CD4-positive, alpha-beta memory T cell (primary cell): ENCODE measurements around the gene RPA1. TPM values are rescaled to one million over a fixed set of nuclear protein-coding genes. Genes with fewer than 3 reads are reported as not detected.
A peak's percentile ranks its signal among the peaks of the same experiment; 100 is the strongest.

Experiments used
- CTCF ChIA-PET: fragments of 350-600 bp; sonication (Branson Sonifier 250); formaldehyde crosslinking; loops from one replicate; lab custom pipeline; 2021; ENCODE audit warnings: inconsistent platforms; ENCODE audit not compliant: partially characterized antibody; lab: Charles Lee
- POLR2A ChIA-PET: fragments of 350-600 bp; sonication (Branson Sonifier 250); formaldehyde crosslinking; loops from one replicate; lab custom pipeline; 2021; ENCODE audit not compliant: partially characterized antibody; lab: Charles Lee
- DNase-seq, 5 donors: peaks; one replicate each; pipeline versions ENCODE4 v3.0.0 to v3.0.0-alpha.2; 2020 to 2022; ENCODE audit warnings: mixed read lengths in 1 of 5
- H3K27ac ChIP-seq: one replicate; pipeline ENCODE4 v1.7.0; 2013; ENCODE audit warnings: low read depth, low read length
- H3K27me3 ChIP-seq: 2 replicates; pipeline ENCODE4 v1.7.0; 2013; ENCODE audit warnings: mild to moderate bottlenecking, low read length, moderate library complexity; ENCODE audit not compliant: insufficient read depth
- H3K36me3 ChIP-seq: 2 replicates; pipeline ENCODE4 v1.7.0; 2013; ENCODE audit warnings: mild to moderate bottlenecking, low read length, moderate library complexity; ENCODE audit not compliant: insufficient read depth
- H3K4me1 ChIP-seq: 2 replicates; pipeline ENCODE4 v1.7.0; 2013; ENCODE audit warnings: mild to moderate bottlenecking, low read length, moderate library complexity; ENCODE audit not compliant: insufficient read depth
- H3K4me3 ChIP-seq, 2 donors: one replicate each; pipeline ENCODE4 v1.7.0; 2013; ENCODE audit warnings: low read length in 2 of 2, mild to moderate bottlenecking in 1 of 2
- H3K9me3 ChIP-seq, 2 donors: one replicate each; pipeline ENCODE4 v1.7.0; 2013; ENCODE audit warnings: low read length in 2 of 2, control low read depth in 1 of 2; ENCODE audit not compliant: control insufficient read depth in 1 of 2
- H3K27ac Mint-ChIP-seq, 7 donors: one replicate each; pipeline ENCODE4 v1.8.0; 2020 to 2021; ENCODE audit warnings: mixed read lengths in 7 of 7, mild to moderate bottlenecking in 6 of 7, inconsistent platforms in 3 of 7, moderate library complexity in 3 of 7
- H3K27me3 Mint-ChIP-seq, 2 donors: one replicate each; pipeline ENCODE4 v1.8.0; 2020 to 2021; ENCODE audit warnings: mixed read lengths in 2 of 2
- H3K36me3 Mint-ChIP-seq, 2 donors: one replicate each; pipeline ENCODE4 v1.8.0; 2020 to 2021; ENCODE audit warnings: mixed read lengths in 2 of 2, inconsistent platforms in 1 of 2, mild to moderate bottlenecking in 1 of 2
- H3K4me1 Mint-ChIP-seq, 4 donors: one replicate each; pipeline ENCODE4 v1.8.0; 2020 to 2021; ENCODE audit warnings: mixed read lengths in 4 of 4, mild to moderate bottlenecking in 1 of 4
- H3K4me3 Mint-ChIP-seq, 8 donors: one replicate each; pipeline ENCODE4 v1.8.0; 2020 to 2021; ENCODE audit warnings: mixed read lengths in 8 of 8, mild to moderate bottlenecking in 7 of 8, moderate library complexity in 6 of 8, inconsistent platforms in 3 of 8
- H3K9me3 Mint-ChIP-seq, 8 donors: one replicate each; pipeline ENCODE4 v1.8.0; 2020 to 2021; ENCODE audit warnings: mixed read lengths in 8 of 8, mild to moderate bottlenecking in 5 of 8, inconsistent platforms in 3 of 8, moderate library complexity in 1 of 8
- intact Hi-C: fragments of 100-400 bp; cut with micrococcal nuclease; formaldehyde crosslinking; loops from one replicate; pipeline ENCODE4 v1.15.1; 2023
- polyA plus RNA-seq, 2 donors: library from polyadenylated mRNA; unstranded; fragments of 300-500 nt; fragmentation: Illumina TruSeq; gene quantifications; one replicate each; pipeline ENCODE4 v1.2.3, GENCODE V29; 2021
- total RNA-seq, 2 experiments: library from RNA; stranded (reverse); gene quantifications; one replicate each; pipeline ENCODE4 v1.2.3, GENCODE V29; 2021

RPA1 gene
- total and polyA plus RNA-seq, 4 experiments from 2014 or later = 95.4 to 119 (median 107) TPM

DNA sequence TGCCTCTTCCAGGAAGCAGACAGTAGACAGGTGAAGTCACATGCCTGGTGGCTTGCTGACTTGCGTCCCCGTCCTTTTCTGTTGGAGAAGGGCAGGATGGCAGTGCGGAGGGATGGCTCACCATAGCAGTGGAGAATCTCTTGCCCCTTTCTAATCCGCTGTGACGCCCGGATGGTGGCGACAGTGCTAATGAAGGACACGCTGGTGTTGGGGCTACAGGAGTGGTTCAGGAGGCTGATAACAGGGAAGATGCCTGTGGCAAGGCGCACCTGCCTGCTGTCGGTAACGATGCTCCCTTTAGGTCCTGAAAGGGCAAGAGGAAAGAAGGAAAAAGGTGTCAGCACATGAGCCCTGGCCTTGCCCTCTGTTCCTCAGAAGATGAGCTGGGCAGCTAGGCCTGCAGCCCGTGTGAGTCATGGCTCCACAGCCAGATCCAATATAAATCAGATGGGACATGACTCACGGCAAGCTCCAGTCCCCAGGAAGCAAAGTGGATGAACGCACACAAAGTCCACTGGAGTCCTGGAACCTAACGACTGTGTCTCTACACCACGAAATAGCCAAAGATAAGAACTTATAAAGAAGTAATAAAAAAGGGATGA, 42.4 kb upstream of the RPA1 start:
- Mint-ChIP-seq H3K36me3 (peaks cover 42 to 45% of the 10 kb centered on the region in 2 donors), H3K27me3 (no peaks in the 10 kb centered on the region), H3K27ac (peak overlapping the region in 2 of 7 donors; percentile 42 to 83), H3K4me1 (peaks cover 0 to 10% (median 2%) of the 10 kb centered on the region in 4 donors), H3K4me3 (no peak overlapping the region), H3K9me3 (no peaks in the 10 kb centered on the region)
- intact Hi-C loops = no loop called here
- Histone ChIP-seq H3K4me1 (no peaks in the 10 kb centered on the region), H3K9me3 (no peaks in the 10 kb centered on the region), H3K27ac (no peak overlapping the region), H3K36me3 (peaks cover 25% of the 10 kb centered on the region), H3K4me3 (no peak overlapping the region), H3K27me3 (no peaks in the 10 kb centered on the region)
- no peak for DNase-seq
- ChIA-PET POLR2A (no interaction called here), CTCF (interaction anchor here (1.1 to 7.5 kb wide), 4 partner anchors 9 to 118 kb away, joined by 3 to 161 read pairs (median 4); no protein-coding TSS in a partner anchor)

DNA sequence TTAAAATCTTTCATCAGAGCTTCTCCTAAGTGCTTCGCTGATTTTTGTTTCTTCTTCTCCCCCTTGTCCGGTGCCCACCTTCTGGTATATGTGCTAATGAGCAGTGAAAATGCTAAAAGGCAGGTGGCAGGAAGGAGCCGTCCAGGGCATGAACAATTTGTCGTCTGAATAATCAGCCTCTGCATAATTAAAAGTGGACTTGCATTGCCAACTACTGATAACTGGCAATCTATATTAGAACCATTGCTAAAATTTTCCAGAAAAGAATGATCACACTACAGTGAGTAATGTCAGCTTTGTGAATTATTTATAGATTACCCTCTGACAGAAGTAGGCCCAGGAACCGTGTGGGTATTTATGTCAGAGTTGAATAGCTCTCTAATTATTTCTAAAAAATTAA, 39.9 kb upstream of the RPA1 start:
- Histone ChIP-seq H3K4me1 (no peaks in the 10 kb centered on the region), H3K36me3 (peaks cover 19% of the 10 kb centered on the region), H3K27ac (no peak overlapping the region), H3K4me3 (no peak overlapping the region), H3K9me3 (no peaks in the 10 kb centered on the region), H3K27me3 (no peaks in the 10 kb centered on the region)
- H3K4me3 Mint-ChIP-seq = no peak overlapping the region
- ChIA-PET CTCF (no interaction called here), POLR2A (no interaction called here)
- peaks cover 0 to 7% (median under 1%) of the 10 kb centered on the region in 4 donors for H3K4me1 Mint-ChIP-seq
- no peak overlapping the region for H3K27ac Mint-ChIP-seq
- H3K27me3 Mint-ChIP-seq = no peaks in the 10 kb centered on the region
- peaks cover 21 to 25% of the 10 kb centered on the region in 2 donors for H3K36me3 Mint-ChIP-seq
- intact Hi-C loops = no loop called here
- DNase-seq = no peak
- no peaks in the 10 kb centered on the region for H3K9me3 Mint-ChIP-seq

DNA sequence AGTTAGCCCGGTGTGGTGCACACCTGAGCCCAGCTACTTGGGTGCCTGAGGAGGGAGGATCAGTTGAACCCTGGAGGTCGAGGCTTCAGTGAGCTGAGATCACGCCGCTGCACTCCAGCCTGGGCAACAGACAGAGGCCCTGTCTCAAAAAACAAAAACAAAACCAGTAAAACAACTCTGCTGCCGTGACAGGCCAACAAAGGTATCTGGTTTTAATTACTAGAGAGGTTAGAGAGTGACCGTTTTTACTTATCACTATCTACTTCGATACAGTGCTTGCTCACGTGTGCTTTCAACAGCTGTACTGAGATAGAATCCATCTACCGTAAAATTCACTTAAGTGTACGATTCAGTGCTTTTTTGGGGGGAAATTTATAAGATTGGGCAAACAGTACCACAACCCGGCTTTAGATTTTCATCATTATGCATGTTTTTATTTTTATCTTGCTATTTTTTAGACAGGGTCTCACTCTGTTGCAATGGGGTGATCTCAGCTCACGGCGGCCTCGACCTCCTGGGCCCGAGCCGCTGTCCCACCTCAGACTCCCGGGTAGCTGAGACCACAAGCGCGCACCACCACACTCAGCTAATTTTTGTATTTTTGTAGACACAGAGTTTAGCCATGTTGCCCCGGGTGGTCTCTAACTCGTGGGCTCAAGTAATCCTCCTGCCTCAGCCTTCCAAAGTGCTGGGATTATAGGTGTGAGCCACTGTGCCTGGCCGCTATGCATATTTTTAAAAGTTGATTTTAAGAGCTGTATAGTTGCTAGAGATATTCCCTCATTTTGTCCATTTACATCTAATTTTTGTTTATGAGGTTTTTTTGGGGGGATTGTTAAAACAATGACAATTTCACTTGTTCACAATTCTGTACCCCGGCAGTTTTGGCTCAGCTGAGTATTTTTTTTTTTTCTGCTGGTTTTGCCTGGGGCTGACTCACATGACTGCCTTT, 37.0 kb upstream of the RPA1 start:
- Mint-ChIP-seq H3K27me3 (no peaks in the 10 kb centered on the region), H3K36me3 (peaks cover 10 to 12% of the 10 kb centered on the region in 2 donors), H3K27ac (peak overlapping the region in 2 of 7 donors; percentile 43 to 61), H3K9me3 (peaks cover 0 to 2% (median 0%) of the 10 kb centered on the region in 8 donors), H3K4me1 (peaks cover 0 to 18% (median 9%) of the 10 kb centered on the region in 4 donors), H3K4me3 (no peak overlapping the region)
- ChIA-PET POLR2A (interaction anchor here (0.8 to 1.3 kb wide), 2 partner anchors 23 to 77 kb away, joined by 3 to 4 read pairs; no protein-coding TSS in a partner anchor), CTCF (interaction anchor here (1.0 to 1.7 kb wide), 2 partner anchors 9 to 73 kb away, joined by 4 to 6 read pairs; no protein-coding TSS in a partner anchor)
- H3K36me3 ChIP-seq = no peaks in the 10 kb centered on the region
- no peak for DNase-seq
- H3K27me3 ChIP-seq = no peaks in the 10 kb centered on the region
- intact Hi-C loops = no loop called here
- no peaks in the 10 kb centered on the region for H3K4me1 ChIP-seq
- H3K27ac ChIP-seq = no peak overlapping the region
- H3K4me3 ChIP-seq = no peak overlapping the region
- H3K9me3 ChIP-seq = no peaks in the 10 kb centered on the region

DNA sequence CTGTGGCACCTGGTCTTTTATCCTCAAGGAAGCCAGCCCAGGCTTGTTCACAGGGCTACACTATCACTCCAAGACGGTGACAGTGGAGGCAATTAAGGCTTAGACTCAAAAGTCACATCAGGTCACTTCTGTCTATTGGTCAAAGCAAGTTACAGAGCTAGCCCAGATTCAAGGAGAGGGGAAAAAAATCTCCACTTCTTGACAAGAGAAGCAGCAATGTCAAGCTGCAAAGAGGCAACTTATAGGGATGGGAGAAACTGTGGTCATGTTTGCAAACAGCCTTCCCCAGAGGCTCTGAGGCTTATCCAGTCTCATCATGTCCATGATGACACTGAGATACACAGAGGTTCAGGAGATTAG, 36.4 kb upstream of the RPA1 start:
- POLR2A ChIA-PET = interaction anchor here (0.6 to 1.3 kb wide), 2 partner anchors 77 to 116 kb away, joined by 3 to 4 read pairs; no protein-coding TSS in a partner anchor
- no peak for DNase-seq
- intact Hi-C loops = no loop called here
- H3K36me3 ChIP-seq = no peaks in the 10 kb centered on the region
- H3K4me3 ChIP-seq = no peak overlapping the region
- peaks cover 0 to 2% (median 0%) of the 10 kb centered on the region in 8 donors for H3K9me3 Mint-ChIP-seq
- no peak overlapping the region for H3K27ac Mint-ChIP-seq
- H3K9me3 ChIP-seq = no peaks in the 10 kb centered on the region
- no peak overlapping the region for H3K4me3 Mint-ChIP-seq
- no peak overlapping the region for H3K27ac ChIP-seq
- no peaks in the 10 kb centered on the region for H3K27me3 ChIP-seq
- H3K4me1 ChIP-seq = no peaks in the 10 kb centered on the region
- CTCF ChIA-PET = interaction anchor here (1.0 to 1.7 kb wide), 2 partner anchors 9 to 72 kb away, joined by 4 to 6 read pairs; no protein-coding TSS in a partner anchor
- H3K27me3 Mint-ChIP-seq = no peaks in the 10 kb centered on the region
- H3K36me3 Mint-ChIP-seq = peaks cover 10 to 12% of the 10 kb centered on the region in 2 donors
- peaks cover 0 to 18% (median 9%) of the 10 kb centered on the region in 4 donors for H3K4me1 Mint-ChIP-seq

DNA sequence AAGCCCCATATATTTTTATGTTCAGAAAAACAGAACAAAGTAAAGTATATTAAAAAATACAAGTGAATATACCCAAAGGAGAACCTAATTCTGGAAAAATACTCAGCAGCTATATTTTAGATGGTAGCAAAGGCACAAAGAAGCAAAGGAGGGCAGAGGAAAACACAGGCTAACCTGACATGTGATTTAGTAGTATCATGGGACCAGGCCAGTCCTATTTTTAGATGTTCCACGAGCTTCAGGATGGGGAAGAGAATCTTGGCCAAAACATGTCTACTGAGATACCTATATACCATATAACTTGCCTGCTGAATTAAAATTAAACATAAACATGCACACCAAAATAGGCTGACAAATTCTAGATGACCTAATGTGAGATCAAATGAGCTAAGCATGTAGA, 33.0 kb upstream of the RPA1 start:
- H3K4me1 Mint-ChIP-seq = peaks cover 0 to 18% (median 8%) of the 10 kb centered on the region in 4 donors
- no peak overlapping the region for H3K4me3 ChIP-seq
- no peaks in the 10 kb centered on the region for H3K27me3 Mint-ChIP-seq
- H3K27ac Mint-ChIP-seq = peak overlapping the region in 1 of 7 donors; percentile 23
- peaks cover 12% of the 10 kb centered on the region for H3K36me3 ChIP-seq
- intact Hi-C loops = no loop called here
- CTCF ChIA-PET = interaction anchor here (1.1 to 1.9 kb wide), 4 partner anchors 10 to 76 kb away, joined by 5 read pairs; no protein-coding TSS in a partner anchor
- POLR2A ChIA-PET = interaction anchor here (0.6 kb wide), 2 partner anchors 27 to 846 kb away, joined by 3 to 4 read pairs; no protein-coding TSS in a partner anchor
- H3K4me1 ChIP-seq = no peaks in the 10 kb centered on the region
- no peaks in the 10 kb centered on the region for H3K27me3 ChIP-seq
- H3K4me3 Mint-ChIP-seq = no peak overlapping the region
- H3K27ac ChIP-seq = no peak overlapping the region
- H3K9me3 Mint-ChIP-seq = peaks cover 0 to 2% (median 0%) of the 10 kb centered on the region in 8 donors
- DNase-seq = no peak
- H3K36me3 Mint-ChIP-seq = peaks cover 15 to 22% of the 10 kb centered on the region in 2 donors
- no peaks in the 10 kb centered on the region for H3K9me3 ChIP-seq

DNA sequence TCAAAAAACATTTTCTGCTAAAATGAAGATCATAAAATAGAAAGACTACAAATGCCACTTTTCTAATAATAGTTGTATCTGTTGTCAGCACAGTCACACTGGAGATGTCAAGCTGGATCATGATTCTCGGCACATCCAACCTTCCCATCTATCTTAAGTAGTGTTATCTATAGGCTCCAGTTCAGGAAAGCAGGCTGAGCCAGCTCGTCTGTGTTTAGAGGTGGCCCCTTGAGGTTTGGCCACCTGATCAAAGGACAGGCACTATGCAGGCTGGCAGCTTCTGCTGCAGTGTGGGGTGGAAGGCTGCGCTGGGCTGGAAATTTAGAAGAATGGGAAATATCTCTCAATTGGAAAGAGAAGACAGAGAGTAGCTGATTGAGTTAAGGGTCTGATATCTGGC, 32.5 kb upstream of the RPA1 start:
- Histone ChIP-seq H3K27me3 (no peaks in the 10 kb centered on the region), H3K27ac (no peak overlapping the region), H3K9me3 (no peaks in the 10 kb centered on the region), H3K4me1 (no peaks in the 10 kb centered on the region), H3K36me3 (peaks cover 12% of the 10 kb centered on the region), H3K4me3 (no peak overlapping the region)
- Mint-ChIP-seq H3K27me3 (no peaks in the 10 kb centered on the region), H3K4me1 (peaks cover 0 to 18% (median 8%) of the 10 kb centered on the region in 4 donors), H3K9me3 (peaks cover 0 to 2% (median 0%) of the 10 kb centered on the region in 8 donors), H3K27ac (peak overlapping the region in 3 of 7 donors; percentile 2 to 85 (median 78)), H3K36me3 (peaks cover 15 to 23% of the 10 kb centered on the region in 2 donors), H3K4me3 (no peak overlapping the region)
- CTCF ChIA-PET = interaction anchor here (1.1 to 1.9 kb wide), 3 partner anchors 13 to 77 kb away, joined by 5 read pairs; no protein-coding TSS in a partner anchor
- intact Hi-C loops = no loop called here
- no peak for DNase-seq
- POLR2A ChIA-PET = interaction anchor here (0.6 kb wide), 1 partner anchor 846 kb away, joined by 4 read pairs; no protein-coding TSS in a partner anchor
